Dedifferentiated amniotic fluid mesenchymal stem cell (primary cell): ENCODE measurements around the gene KIF9.
"Not testable (repeated sequence)": the region's sequence is repeated elsewhere in the genome, so short reads cannot be mapped to it uniquely, and the experiment has no call there.

Experiments
- DNase-seq: peaks from one replicate; pipeline ENCODE4 v3.0.0-alpha.2; 2016; ENCODE audit errors: extremely low spot score

The KIF9 gene, protein sequence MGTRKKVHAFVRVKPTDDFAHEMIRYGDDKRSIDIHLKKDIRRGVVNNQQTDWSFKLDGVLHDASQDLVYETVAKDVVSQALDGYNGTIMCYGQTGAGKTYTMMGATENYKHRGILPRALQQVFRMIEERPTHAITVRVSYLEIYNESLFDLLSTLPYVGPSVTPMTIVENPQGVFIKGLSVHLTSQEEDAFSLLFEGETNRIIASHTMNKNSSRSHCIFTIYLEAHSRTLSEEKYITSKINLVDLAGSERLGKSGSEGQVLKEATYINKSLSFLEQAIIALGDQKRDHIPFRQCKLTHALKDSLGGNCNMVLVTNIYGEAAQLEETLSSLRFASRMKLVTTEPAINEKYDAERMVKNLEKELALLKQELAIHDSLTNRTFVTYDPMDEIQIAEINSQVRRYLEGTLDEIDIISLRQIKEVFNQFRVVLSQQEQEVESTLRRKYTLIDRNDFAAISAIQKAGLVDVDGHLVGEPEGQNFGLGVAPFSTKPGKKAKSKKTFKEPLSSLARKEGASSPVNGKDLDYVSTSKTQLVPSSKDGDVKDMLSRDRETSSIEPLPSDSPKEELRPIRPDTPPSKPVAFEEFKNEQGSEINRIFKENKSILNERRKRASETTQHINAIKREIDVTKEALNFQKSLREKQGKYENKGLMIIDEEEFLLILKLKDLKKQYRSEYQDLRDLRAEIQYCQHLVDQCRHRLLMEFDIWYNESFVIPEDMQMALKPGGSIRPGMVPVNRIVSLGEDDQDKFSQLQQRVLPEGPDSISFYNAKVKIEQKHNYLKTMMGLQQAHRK

DNA sequence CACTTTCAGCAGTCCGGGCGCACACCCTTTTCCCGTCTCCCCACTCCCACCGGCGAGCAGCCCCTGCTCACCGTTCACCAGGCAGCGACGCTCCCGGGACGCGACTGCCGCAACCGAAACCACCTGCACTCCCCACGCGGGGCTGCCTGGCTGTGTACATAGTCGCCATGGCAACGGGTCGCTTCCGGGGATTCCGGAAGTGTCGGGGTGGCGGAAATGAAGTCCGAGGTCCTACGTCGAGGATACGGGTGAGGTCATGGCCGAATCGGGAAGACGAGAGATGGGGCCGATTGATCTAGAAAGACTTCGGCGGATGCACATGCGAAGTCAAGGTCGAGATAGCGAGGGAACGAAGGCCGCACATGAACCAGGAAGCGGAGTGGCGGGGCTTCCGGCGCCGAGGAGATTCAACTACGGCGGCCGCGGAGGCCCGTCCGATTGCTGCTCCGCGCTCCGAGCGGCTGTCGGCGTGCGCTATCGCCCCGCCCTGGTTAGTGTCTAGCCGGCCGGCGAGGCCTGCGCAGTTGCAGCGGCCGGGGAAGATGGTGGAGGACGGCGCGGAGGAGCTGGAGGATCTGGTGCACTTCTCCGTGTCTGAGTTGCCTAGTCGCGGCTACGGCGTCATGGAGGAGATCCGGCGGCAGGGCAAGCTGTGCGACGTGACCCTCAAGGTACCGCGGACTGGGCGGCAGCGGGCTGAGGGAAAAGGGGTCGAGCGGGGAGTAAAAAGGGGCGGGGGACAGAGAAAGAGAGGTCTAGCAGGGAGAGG is at the start of gene KIF9, which contains the start of gene KLHL18:
TSS of gene KIF9 (minus strand) at position 376 of the 769 bp plus-strand sequence. CDS start 5,425 bp downstream, outside the sequence.
TSS of gene KLHL18 (plus strand) at position 521 of the 769 bp plus-strand sequence. CDS start at position 543, 22 bp downstream.
- DNase-seq: peak; percentile 95

DNA sequence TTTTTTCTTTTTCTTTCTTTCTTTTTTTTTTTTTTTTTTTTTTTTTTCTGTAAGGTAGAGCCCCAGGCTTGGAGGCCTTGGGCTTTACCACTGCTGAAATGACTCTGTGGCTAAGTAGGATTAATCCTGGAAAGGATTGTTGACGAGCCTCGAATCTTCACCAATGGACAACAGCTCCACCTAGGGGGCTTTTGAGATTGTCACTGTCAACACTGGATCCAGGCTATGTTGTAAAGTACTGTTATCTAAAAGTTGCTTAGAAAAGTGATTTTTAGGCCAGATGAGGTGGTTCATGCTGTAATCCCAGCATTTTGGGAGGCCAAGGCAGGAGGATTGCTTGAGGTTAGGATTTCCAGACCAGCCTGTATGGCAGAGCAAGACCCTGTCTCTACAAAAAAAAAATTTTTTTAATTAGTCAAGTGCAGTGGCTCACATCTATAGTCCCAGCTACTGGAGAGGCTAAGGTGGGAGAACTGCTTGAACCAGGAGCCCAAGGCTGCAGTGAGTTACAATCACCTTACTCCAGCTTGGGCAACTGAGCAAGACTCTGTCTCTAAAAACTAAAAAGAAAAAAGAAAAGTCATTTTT is 41.8 kb upstream of the KIF9 start:
- DNase-seq: peak; percentile 88

DNA sequence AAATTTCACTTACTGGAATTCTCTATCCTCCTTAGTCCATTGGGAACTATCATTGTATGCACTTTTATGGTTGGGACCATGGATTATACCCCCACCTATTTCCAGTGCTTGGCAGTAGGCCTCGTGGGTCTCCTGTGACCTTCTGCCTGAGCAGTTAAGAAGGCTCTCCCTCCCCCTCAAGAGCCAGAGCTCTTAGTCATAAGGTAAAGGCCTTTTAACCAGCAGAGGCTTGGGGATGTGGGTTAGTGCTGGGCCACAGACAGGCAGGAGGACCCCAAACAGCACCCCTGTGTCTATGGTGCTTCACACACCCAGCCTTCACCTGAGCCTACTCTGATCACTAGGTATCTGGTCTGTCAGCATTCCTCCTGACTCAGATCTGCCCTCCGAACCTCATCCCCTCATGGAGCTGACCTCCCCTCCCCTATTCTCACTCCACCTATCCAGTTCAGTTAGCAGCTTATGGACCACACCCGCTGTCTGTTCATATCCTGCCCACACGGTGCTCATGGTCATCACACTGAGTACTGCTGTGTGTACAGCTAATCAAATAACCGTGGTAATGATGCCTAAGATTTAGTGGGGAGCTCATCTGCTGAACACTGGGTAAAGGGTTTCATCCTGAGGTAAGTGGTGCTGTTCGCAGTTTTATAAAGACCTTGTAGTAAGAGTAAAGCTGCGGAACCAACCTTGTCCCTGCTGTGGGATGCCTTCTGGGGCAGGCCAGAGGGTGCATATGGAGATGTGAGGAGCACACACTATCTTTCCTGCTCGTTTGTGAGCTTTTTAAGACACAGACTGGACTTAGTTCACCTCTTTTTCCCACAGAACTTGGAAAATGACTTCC is 41.1 kb upstream of the KIF9 start:
- DNase-seq: no peak

DNA sequence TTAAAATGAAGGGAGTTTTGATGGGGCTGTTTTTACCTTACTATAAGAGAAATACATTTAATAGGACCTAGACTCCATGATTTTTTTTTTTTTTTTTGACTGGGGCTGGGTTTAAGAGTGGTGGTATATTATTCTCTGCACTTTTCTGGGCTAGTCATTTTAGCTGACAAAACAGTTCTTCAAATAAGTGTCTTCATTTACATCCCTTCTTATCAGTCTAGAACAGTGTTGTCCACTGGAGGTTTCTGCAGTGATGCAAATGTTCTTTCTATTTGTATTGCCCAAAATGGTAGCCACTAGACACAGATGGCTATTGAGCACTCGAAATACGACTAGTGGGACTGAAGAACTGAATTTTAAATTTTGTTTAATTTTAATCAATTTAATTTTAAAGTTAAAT is 37.4 kb upstream of the KIF9 start:
- no peak for DNase-seq

DNA sequence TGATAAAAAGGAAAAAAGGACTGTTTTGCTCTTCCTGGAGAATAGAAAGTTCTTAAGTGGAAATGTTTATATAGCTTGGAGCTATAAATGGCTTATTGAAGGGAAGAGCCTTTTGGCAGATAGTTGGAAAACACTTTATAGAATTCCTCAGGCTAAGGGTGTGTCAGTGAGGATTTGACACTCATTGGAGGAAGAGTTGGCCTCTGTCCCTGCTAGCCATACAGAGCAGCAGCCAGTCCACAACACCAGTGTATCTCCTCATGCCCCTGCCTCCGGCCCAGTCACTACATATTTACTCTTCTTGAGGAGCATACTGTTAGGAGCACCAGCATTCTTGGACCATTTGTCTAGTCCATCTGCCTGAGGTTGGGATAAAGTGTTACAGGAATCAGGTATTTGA is 36.3 kb upstream of the KIF9 start:
- DNase-seq: no peak

DNA sequence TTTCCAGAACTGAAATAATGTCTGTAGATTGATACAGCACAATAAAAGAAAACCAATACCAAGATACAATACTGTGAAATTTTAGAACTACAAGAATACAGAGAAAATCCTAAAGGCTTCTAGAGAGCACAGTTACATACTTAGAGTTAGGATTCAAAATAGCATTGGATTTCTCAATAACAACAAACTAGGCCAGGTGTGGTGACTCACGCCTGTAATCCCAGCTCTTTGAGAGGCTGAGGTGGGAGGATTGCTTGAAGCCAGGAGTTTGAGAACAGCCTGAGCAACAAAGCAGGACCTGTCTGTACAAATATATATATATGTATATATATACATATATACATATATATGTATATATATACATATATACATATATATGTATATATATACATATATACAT is 33.6 kb upstream of the KIF9 start:
- DNase-seq: not testable (repeated sequence)

DNA sequence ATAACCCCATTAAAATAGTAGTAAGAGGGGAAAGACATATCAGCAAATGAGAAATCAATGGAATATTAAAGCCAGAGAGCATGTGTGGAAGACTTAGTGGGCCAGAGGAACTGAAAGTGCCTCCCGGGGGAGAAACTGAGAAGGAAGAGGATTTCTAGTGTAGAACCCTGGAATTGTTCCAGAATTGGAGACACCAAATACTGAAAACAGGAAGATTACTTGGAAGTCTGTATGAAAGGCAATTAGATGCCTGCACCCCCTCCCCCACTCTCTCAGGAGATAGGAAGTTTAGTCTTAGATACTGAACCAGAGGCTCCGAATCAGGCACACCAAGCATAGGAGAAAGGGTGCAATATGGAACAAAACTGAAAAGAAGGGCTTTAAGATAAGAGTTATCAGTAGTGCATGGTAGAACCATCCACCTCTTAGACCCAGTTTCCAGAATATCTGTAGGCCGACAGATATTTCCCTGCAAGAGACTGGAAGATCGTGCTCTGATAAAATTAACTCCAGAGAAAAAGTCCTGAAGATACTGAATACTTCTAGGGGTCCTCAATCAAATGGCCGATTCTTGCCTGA is 32.6 kb upstream of the KIF9 start:
- DNase-seq: no peak

DNA sequence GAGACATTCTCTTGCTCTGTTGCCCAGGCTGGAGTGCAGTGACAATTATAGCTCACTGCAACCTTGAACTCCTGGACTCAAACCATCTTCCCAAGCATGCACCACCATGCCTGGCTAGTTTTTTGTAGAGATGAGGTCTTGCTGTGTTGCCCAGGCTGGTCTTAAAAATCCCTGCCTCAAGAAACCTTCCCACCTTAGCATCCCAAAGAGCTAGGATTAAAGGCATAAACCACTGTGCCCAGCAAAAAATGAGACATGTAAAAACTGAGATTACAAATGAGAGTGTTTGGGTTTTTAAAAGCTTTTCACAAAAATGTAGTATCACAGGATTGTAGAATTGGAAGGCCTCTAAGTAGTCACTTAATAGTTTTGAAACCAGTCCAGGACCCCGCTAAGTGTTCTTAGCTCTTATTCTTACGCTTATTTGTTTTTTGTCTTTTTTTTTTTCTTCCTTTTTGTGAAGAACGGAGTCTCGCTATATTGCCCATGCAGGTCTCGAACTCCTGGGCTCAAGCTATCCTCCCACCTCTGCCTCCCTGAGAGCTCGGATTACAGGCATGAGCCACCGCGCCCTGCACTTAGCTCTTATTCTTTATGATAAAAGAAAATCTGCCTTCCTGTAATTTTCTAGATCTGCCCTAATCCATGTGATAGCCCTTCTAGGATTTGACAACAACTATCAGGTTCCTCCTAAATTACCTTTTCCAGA is 31.6 kb upstream of the KIF9 start:
- no peak for DNase-seq

DNA sequence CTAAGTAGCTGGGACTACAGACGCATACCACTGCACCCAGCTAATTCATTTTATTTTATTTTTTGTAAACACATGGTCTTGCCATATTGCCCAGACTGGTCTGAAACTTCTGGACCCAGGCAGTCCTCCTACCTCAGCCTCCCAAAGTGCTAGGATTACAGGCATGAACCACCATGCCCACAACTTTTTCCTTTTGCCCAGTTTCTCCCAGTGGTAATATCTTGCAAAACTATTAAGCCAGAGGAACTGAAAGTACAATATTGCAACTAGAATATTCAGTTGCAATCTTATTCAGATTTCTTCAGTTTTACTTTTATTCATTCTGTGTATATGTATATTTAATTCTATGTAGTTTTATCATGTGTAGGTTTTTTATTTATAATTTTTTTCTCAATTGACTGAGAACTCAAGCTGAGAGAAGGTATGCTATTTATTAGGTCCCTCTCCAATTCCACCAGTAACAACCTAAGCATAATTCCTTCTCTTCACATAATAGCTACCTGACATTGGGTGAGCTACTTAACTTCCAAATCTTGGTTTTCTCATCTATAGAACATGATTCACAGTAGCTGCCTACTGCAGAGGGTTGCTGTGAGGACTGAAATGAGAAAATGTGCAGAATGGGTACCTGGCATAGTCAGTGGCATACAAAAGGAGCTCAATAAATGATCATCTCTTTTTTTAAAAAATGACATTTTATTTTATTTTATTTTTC is 30.9 kb upstream of the KIF9 start:
- no peak for DNase-seq

DNA sequence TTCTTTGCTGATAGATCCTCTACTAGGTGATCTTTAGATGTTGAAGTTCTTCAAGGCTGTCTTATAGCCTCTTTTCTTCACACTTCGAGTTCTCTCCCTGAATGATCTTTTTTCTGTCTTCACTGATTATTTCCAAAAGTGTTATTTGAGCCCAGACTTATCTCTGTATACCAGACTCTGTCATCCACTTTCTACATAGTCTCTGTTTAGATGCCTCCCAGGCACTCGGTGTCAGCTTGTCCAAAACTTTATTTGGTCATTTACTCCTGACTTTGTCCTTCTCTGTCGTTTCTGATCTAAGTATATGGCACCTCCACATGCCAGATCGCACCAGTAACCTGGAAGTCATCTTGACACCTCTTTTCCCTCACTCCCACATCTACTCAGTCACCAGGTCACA is 27.8 kb upstream of the KIF9 start:
- no peak for DNase-seq

DNA sequence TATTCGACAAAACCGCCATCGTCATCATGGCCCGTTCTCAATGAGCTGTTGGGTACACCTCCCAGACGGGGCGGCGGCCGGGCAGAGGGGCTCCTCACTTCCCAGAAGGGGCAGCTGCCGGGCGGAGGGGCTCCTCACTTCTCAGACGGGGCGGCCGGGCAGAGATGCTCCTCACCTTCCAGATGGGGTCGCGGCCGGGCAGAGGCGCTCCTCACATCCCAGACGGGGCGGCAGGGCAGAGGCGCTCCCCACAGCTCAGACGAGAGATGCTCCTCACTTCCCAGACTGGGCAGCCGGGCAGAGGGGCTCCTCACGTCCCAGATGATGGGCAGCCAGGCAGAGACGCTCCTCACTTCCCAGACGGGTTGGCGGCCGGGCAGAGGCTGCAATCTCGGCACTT is 26.6 kb upstream of the KIF9 start:
- DNase-seq: not testable (repeated sequence)

DNA sequence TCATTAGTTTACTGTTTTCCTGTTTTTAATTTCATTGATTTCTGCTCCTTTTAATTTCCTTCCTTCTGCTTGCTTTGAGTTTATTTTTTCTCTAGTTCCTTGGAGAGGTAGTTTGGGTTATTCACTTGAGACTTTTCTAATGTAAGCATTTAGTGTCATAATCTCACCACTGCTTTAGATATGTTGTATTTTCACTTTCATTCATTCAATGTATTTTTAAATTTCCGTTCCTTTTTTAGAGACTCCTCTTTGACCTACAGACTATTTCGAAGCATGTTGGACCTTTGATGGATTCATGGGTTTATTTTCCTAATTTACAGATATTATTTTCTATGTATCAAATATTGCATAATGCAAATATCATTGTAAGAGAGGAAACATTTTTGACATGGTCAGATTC is 23.4 kb upstream of the KIF9 start:
- DNase-seq: no peak

DNA sequence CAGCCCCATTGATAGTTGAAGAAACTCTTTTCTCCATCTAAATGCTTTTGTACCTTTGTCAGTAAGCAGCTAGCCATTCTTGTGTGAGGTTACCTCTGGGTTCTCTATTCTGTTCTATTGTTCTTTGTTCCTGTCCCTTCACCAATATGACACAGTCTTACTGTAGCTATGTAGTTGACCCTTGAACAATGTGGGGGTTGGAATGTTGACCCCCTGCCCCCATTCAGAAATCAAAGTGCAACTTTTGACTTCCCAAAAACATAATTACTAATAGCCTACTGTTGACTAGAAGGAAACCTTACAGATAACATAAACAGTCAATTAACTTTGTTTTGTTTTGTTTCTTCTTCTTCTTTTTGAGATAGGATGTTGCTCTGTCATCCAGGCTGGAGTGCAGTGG is 18.9 kb upstream of the KIF9 start:
- no peak for DNase-seq

DNA sequence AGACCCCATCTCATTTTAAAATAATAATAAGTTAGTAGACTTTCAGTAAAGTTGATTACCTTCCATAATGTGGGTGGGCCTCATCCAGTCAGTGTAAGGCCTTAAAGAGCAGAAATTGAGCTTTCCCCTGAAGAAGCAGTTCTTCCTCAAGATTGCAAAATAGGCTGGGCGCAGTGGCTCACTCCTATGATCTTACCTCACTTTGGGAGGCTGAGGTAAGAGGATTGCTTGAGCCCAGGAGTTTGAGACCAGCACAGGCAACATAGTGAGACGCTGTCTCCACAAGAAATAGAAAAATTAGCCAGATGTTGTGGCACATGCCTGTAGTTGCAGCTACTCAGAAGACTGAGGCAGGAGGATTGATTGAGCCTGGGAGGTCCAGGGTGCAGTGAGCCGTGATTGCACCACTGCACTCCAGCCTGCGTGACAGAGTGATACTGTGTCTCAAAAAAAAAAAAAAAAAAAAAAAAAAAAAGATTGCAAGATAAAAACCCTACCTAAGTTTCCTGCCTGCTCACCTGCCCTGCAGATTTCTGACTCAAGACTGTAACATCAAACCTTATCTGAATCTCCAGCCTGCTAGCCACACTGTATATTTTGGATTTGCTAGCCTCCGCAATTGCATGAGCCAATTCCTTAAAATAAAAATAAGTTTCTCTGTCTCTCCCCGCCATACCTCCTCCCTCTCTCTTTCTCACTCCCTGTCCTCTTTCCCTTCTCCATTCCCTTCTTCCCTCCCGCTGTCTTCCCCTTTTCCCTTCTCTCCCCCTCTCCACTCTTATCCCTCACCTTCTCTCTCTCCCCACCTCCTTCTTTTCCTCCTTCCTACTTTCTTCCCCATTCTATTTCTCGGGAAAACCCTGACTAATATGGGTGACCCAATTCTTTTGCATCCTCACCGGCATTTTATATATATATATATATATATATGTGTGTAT is 17.1 kb upstream of the KIF9 start:
- DNase-seq: no peak

DNA sequence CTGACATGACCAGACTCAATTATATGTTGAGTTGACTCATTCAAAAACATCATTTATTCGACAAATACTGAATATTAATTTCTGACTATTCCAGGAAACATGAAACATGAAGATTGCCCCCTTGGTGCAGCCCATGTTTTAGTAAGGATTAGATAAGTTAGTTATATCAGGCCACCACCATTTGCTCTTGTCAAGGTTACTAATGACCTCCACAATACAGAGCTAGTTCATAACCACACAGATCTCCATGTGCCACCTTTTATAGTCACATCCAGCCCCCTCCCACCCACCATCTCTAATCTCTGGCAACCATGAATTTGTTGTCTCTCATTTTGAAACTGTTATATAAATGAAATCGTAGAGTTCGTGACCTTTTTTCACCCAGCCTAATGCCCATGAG is 15.8 kb upstream of the KIF9 start:
- DNase-seq: no peak

DNA sequence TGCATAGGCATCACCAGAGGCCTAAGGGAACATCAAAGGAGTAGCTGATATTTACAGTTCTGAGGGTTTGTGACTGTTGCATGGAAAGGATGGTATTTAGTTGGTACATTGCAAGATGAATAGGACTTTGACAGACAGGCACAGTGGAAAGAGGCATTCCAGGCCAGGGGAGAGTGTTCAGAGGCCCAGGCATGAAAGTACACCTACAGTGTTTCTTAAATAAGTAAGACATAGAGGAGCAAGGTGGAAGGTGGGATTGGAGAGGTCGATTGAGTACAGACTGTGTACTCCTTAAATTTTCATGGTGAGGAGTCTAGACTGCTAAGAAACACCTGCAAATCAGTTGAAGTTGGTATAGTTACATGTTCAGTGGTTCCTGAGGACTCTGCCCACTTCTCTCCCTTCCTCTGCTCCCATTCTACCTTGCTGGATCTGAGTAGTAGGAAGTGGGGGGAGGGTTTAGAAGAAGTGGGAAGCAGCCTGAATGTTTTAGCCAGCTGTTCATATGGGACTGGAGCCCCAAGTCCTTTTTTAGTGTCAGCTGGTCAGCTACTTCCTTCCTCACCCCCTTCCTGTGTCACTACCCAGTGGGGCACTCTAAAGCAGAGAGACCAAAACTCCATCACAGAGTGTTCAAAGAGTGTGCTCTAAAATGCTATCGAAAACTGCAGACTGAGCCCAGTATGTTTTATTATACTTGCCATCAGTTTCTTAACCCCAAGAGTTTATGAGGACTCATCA is 14.1 kb upstream of the KIF9 start:
- no peak for DNase-seq

DNA sequence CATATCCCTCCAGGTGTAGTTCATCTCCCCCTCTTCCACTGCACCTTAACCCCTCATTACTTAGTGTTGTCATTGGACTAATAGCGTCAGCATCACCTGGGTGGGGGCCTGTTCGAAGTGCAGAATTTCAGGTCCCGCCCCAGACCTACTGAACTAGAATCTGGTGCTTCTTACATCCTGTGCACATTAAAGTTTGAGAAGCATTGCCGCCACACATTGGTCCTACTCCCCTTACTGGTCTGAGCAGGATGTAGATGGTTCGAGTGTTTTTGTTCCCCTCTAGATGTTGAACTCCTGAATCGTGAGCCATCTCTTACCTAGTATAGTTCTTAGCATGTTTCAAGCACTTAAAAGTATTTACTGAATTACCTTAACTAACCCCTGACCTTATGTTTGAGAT is 13.4 kb upstream of the KIF9 start:
- no peak for DNase-seq
